Panc1 (cell line): ENCODE results near the gene SBK2. TPM values are rescaled to one million over a fixed set of nuclear protein-coding genes. Genes with fewer than 3 reads are reported as not detected.
A peak's percentile ranks its signal among the peaks of the same experiment; 100 is the strongest.

Source experiments
- ATAC-seq: fragments of 200-7000 bp; cut with Tn5 transposase; 2 replicates; pipeline ENCODE4 v1.9.1; 2020; ENCODE audit warnings: mild to moderate bottlenecking, moderate library complexity
- BruUV-seq: library from RNA; stranded (reverse); fragments of 400-500 nt; replicated peaks from 2 replicates; lab custom pipeline; 2021; lab: Mats Ljungman, UMichigan
- CTCF ChIA-PET: fragments of 300-600 bp; sonication (Branson Sonifier 250); formaldehyde crosslinking; loops from one replicate; lab custom pipeline; 2022; ENCODE audit warnings: antibody characterized with exemption; lab: Charles Lee
- POLR2A ChIA-PET: fragments of 300-600 bp; sonication (Branson Sonifier 250); formaldehyde crosslinking; loops from one replicate; lab custom pipeline; 2022; ENCODE audit warnings: antibody characterized with exemption; lab: Charles Lee
- DNase-seq: peaks from one replicate; pipeline ENCODE4 v3.0.0-alpha.2; 2010; ENCODE audit warnings: low read depth, low spot score
- H3K27ac ChIP-seq: 2 replicates; pipeline ENCODE4 v1.5.1; 2011; ENCODE audit warnings: mild to moderate bottlenecking, low read length, inconsistent platforms
- H3K27me3 ChIP-seq: fragments of 200-500 bp; sonication (Bioruptor generic); 2 replicates; pipeline ENCODE4 v1.6.0; 2014; ENCODE audit warnings: low read length, inconsistent platforms; ENCODE audit not compliant: control insufficient read depth, insufficient read depth
- H3K36me3 ChIP-seq: fragments of 200-500 bp; sonication (Bioruptor generic); 2 replicates; pipeline ENCODE4 v1.5.1; 2014; ENCODE audit warnings: inconsistent platforms, mild to moderate bottlenecking, low read length, moderate library complexity; ENCODE audit not compliant: control insufficient read depth, insufficient read depth
- H3K4me1 ChIP-seq: 2 replicates; pipeline ENCODE4 v1.5.1; 2011; ENCODE audit warnings: inconsistent platforms, mild to moderate bottlenecking, low read length, moderate library complexity; ENCODE audit not compliant: control insufficient read depth, insufficient read depth
- H3K4me3 ChIP-seq, 2 experiments: 2 replicates each; pipeline ENCODE4 v1.5.1; 2011 to 2012; ENCODE audit warnings: low read depth in 2 of 2, low read length in 2 of 2, mild to moderate bottlenecking in 2 of 2, inconsistent platforms in 1 of 2, moderate library complexity in 1 of 2
- H3K9me3 ChIP-seq: fragments of 200-500 bp; sonication (Bioruptor generic); 2 replicates; pipeline ENCODE4 v1.5.1; 2014; ENCODE audit warnings: low read depth, mild to moderate bottlenecking, inconsistent platforms, low read length, moderate library complexity; ENCODE audit not compliant: control insufficient read depth, insufficient read depth
- POLR2AphosphoS5 ChIP-seq: IDR thresholded peaks from 2 replicates; pipeline ENCODE4 v1.6.1; 2012; ENCODE audit warnings: mild to moderate bottlenecking, low read depth, low read length, moderate library complexity
- SIN3A ChIP-seq: IDR thresholded peaks from 2 replicates; pipeline ENCODE4 v1.6.1; 2012; ENCODE audit warnings: low read depth, mild to moderate bottlenecking, low read length, moderate library complexity, borderline replicate concordance; ENCODE audit not compliant: insufficient read depth
- TCF7L2 ChIP-seq: IDR thresholded peaks from 2 replicates; pipeline ENCODE4 v1.6.1; 2011; ENCODE audit warnings: mild to moderate bottlenecking, low read depth, low read length, inconsistent platforms
- in situ Hi-C: cut with HindIII; loops from 2 replicates; pipeline ENCODE4 v1.10.0; 2016; ENCODE audit warnings: low sequenced_read_pairs, low pct_unique_long_range_greater_than_20kb
- intact Hi-C: fragments of 100-400 bp; cut with micrococcal nuclease; formaldehyde crosslinking; loops from one replicate; pipeline ENCODE4 v1.10.0; 2022; ENCODE audit not compliant: unreplicated experiment
- total RNA-seq: library from RNA; stranded (reverse); gene quantifications from one replicate; pipeline ENCODE4 v1.2.1, GENCODE V29; 2021; ENCODE audit not compliant: unreplicated experiment
- TF ChIP-seq, protein P1 (sequence below), 2 experiments: IDR thresholded peaks; 2 replicates each; pipeline ENCODE4 v1.6.1; 2011 to 2012; ENCODE audit warnings: low read depth in 2 of 2, control low read depth in 1 of 2, low read length in 1 of 2, mild to moderate bottlenecking in 1 of 2, moderate library complexity in 1 of 2; ENCODE audit not compliant: insufficient read depth in 1 of 2
- TF ChIP-seq, protein P2 (sequence below): fragments of 450-650 bp; IDR thresholded peaks from 2 replicates; pipeline ENCODE4 v1.5.1; 2017; ENCODE audit warnings: mild to moderate bottlenecking

The SBK2 gene
- total RNA-seq, 1 experiment from 2014 or later = 0.69 TPM

DNA sequence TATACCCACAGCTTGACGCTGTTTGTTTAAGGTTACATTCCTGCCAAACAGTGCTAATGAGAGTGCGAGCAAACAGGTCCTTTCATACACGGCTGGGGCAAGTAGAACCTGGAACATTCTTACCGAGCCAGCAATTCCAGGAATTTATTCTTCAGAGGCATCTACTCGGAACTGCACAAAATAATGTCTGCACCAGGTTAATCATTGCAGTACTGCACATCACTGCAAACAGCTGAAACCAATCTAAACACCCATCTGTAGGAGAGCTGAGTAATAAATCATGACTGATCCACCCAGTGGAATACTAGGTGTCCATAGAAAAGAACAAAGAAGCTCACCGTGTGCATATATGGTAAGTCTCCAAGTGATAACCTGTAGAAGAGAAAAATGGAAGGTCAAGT, 44.9 kb upstream of the SBK2 start:
- Histone ChIP-seq H3K4me3 (peak overlapping the region; percentile 44 to 96), H3K27me3 (no peaks in the 10 kb centered on the region), H3K4me1 (peaks cover 24% of the 10 kb centered on the region), H3K36me3 (no peaks in the 10 kb centered on the region; the same call in 1 of the 2 replicates), H3K27ac (peak overlapping the region; percentile 88), H3K9me3 (no peaks in the 10 kb centered on the region)
- BruUV-seq = no TSS peak
- DNase-seq (no peak), ATAC-seq (no peak)
- TF ChIP-seq TCF7L2 (no peak), POLR2AphosphoS5 (no peak), SIN3A (no peak)
- TF ChIP-seq, protein P1, sequence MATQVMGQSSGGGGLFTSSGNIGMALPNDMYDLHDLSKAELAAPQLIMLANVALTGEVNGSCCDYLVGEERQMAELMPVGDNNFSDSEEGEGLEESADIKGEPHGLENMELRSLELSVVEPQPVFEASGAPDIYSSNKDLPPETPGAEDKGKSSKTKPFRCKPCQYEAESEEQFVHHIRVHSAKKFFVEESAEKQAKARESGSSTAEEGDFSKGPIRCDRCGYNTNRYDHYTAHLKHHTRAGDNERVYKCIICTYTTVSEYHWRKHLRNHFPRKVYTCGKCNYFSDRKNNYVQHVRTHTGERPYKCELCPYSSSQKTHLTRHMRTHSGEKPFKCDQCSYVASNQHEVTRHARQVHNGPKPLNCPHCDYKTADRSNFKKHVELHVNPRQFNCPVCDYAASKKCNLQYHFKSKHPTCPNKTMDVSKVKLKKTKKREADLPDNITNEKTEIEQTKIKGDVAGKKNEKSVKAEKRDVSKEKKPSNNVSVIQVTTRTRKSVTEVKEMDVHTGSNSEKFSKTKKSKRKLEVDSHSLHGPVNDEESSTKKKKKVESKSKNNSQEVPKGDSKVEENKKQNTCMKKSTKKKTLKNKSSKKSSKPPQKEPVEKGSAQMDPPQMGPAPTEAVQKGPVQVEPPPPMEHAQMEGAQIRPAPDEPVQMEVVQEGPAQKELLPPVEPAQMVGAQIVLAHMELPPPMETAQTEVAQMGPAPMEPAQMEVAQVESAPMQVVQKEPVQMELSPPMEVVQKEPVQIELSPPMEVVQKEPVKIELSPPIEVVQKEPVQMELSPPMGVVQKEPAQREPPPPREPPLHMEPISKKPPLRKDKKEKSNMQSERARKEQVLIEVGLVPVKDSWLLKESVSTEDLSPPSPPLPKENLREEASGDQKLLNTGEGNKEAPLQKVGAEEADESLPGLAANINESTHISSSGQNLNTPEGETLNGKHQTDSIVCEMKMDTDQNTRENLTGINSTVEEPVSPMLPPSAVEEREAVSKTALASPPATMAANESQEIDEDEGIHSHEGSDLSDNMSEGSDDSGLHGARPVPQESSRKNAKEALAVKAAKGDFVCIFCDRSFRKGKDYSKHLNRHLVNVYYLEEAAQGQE (IDR thresholded peaks at IDR 0.05; ENCODE audit: insufficient read depth in 1 of 2, low read depth in 2 of 2, low read length in 1 of 2) = no peak
- TF ChIP-seq, protein P2, sequence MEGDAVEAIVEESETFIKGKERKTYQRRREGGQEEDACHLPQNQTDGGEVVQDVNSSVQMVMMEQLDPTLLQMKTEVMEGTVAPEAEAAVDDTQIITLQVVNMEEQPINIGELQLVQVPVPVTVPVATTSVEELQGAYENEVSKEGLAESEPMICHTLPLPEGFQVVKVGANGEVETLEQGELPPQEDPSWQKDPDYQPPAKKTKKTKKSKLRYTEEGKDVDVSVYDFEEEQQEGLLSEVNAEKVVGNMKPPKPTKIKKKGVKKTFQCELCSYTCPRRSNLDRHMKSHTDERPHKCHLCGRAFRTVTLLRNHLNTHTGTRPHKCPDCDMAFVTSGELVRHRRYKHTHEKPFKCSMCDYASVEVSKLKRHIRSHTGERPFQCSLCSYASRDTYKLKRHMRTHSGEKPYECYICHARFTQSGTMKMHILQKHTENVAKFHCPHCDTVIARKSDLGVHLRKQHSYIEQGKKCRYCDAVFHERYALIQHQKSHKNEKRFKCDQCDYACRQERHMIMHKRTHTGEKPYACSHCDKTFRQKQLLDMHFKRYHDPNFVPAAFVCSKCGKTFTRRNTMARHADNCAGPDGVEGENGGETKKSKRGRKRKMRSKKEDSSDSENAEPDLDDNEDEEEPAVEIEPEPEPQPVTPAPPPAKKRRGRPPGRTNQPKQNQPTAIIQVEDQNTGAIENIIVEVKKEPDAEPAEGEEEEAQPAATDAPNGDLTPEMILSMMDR = no peak
- in situ Hi-C loops (no loop called here), intact Hi-C loops (loop anchor here (5.0 kb wide), 1 partner anchor 35 kb away; the partner anchor contains the start of gene SBK3)
- CTCF ChIA-PET = no interaction called here
- POLR2A ChIA-PET = interaction anchor here (1.8 kb wide), 1 partner anchor 18 kb away, joined by 10 read pairs; the partner anchor contains the start of gene FIZ1

DNA sequence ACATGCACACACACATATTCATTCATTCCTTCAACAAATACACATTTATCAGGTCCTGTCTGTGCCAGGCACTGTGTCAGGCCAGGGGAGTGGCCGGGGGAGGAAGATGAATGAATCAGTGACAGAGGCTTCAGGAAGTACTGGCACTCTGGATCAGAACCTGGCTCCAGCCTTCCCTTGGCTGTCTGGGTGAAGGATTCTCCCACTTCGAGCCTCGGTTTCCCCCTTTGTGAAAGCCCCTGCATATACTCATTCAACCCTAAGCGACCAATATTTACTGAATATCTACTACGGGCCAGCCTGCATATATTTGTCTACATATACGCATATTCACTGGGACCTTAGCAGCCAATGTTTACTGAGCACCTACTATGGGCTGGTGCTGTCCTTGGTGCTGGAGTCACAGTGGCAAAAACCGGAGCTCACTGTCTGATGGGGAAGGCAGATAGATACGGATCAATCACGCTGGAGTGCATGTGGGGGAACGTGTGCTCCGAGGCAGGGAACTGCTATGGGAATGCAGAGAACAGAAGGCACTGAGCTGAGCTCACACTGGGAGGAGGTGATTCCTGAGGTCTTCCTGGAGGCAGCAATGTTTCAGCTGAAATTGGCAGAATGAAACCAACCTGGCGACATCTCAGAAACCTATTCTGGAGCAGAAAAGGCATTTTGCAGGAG, 44.4 kb upstream of the SBK2 start:
- H3K4me3 ChIP-seq = peak overlapping the region; percentile 44 to 96
- H3K4me1 ChIP-seq = peaks cover 19% of the 10 kb centered on the region
- TF ChIP-seq, protein P2 = no peak
- 0 out of 2 replicates have a peak, but pooled peaks have one; percentile 11 for TF ChIP-seq SIN3A
- TF ChIP-seq, protein P1 (IDR thresholded peaks at IDR 0.05; ENCODE audit: insufficient read depth in 1 of 2, low read depth in 2 of 2, low read length in 1 of 2) = peak; percentile 98 to 100
- intact Hi-C loops (loop anchor here (5.0 kb wide), 1 partner anchor 34 kb away; the partner anchor contains the start of gene SBK3), in situ Hi-C loops (no loop called here)
- ChIA-PET POLR2A (interaction anchor here (0.5 to 1.8 kb wide), 3 partner anchors 18 to 560 kb away, joined by 4 to 10 read pairs (median 5); partner anchors contain the start of genes FIZ1, ZNF444 and ZNF784), CTCF (no interaction called here)
- DNase-seq (no peak), ATAC-seq (peak; percentile 10)
- no peaks in the 10 kb centered on the region; the same call in 1 of the 2 replicates for H3K36me3 ChIP-seq
- no TSS peak for BruUV-seq
- H3K27ac ChIP-seq = peak overlapping the region; percentile 88
- H3K27me3 ChIP-seq = no peaks in the 10 kb centered on the region
- no peaks in the 10 kb centered on the region for H3K9me3 ChIP-seq
